VCaP (cell line): ENCODE data around the gene LDB2.

Experiments
- H3K27ac ChIP-seq: fragments of 450-650 bp; 2 replicates; pipeline ENCODE4 v1.5.1; 2017
- CTCF ChIP-seq: fragments of 450-650 bp; conservative IDR thresholded peaks from 2 replicates; pipeline ENCODE4 v1.5.1; 2017; ENCODE audit warnings: mild to moderate bottlenecking, moderate library complexity

Gene LDB2

GRCh38 chr4:16843831-16844508 is 54.5 kb downstream of the LDB2 start:
- no peak overlapping the region for H3K27ac ChIP-seq
- TF ChIP-seq CTCF = no peak

GRCh38 chr4:16838226-16838875 is 60.1 kb downstream of the LDB2 start:
- no peak overlapping the region for H3K27ac ChIP-seq
- TF ChIP-seq CTCF = no peak

- TF ChIP-seq CTCF = no peak
- no peak overlapping the region for H3K27ac ChIP-seq
These were observed 61.0 kb downstream of the LDB2 start for GRCh38 chr4:16837475-16837874.

GRCh38 chr4:16836324-16836723 is 62.1 kb downstream of the LDB2 start:
- H3K27ac ChIP-seq = no peak overlapping the region
- no peak for TF ChIP-seq CTCF

DNA sequence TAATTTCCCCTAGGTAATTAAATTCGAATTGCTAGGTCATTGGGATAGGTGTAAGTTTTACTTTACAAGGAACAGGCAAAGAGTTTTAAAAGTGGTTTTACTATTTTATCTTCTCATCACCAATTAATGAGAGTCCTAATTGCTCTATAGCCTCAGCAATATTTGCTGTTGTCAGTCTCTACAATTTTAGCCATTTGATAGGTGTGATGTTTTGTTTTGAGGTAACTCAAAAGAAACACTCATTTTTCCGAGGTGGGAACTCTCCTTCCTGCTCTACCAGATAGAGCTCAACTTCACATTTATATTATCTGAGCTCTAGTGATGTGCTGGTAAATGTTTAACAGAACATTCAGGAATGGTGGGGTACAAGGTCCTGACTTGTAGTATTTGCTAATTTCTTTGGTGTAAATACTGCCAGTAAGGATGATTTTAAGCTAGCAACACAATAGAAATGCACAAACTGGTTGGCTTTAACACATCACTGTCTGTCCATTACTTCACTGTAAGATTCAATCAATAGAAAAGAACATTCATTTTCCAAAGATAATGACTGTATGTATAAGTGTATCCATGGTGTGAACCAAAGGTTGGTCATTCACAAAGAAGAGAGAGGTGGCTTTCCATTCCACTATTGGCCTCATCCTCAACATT is 62.7 kb downstream of the LDB2 start:
- no peak overlapping the region for H3K27ac ChIP-seq
- no peak for TF ChIP-seq CTCF

GRCh38 chr4:16834814-16835213 is 63.6 kb downstream of the LDB2 start:
- no peak overlapping the region for H3K27ac ChIP-seq
- no peak for TF ChIP-seq CTCF

DNA sequence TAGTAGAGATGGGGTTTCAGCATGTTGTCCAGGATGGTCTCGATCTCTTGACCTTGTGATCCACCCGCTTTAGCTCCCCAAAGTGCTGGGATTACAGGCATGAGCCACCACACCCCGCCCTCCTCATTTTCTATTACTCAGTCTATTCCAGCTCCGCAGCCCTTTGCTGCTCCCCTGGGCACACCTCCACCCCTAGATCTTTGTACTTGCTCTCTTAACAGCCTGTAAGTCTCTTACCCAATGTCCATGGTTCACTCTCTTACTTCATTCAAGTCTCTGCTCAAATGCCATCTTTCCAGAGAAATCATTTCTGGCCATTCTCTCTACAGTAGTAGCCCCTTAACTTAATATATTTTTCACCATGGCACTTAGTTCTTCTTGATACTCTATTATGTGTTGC is 64.7 kb downstream of the LDB2 start:
- no peak overlapping the region for H3K27ac ChIP-seq
- no peak for TF ChIP-seq CTCF
